ENCODE data around the gene ENO4.

Gene ENO4, protein sequence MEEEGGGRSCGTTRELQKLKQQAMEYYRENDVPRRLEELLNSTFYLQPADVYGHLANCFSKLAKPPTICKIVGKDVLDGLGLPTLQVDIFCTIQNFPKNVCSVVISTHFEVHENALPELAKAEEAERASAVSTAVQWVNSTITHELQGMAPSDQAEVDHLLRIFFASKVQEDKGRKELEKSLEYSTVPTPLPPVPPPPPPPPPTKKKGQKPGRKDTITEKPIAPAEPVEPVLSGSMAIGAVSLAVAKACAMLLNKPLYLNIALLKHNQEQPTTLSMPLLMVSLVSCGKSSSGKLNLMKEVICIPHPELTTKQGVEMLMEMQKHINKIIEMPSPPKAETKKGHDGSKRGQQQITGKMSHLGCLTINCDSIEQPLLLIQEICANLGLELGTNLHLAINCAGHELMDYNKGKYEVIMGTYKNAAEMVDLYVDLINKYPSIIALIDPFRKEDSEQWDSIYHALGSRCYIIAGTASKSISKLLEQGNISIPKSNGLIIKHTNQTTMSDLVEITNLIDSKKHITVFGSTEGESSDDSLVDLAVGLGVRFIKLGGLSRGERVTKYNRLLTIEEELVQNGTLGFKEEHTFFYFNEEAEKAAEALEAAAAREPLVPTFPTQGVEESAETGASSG

DNA sequence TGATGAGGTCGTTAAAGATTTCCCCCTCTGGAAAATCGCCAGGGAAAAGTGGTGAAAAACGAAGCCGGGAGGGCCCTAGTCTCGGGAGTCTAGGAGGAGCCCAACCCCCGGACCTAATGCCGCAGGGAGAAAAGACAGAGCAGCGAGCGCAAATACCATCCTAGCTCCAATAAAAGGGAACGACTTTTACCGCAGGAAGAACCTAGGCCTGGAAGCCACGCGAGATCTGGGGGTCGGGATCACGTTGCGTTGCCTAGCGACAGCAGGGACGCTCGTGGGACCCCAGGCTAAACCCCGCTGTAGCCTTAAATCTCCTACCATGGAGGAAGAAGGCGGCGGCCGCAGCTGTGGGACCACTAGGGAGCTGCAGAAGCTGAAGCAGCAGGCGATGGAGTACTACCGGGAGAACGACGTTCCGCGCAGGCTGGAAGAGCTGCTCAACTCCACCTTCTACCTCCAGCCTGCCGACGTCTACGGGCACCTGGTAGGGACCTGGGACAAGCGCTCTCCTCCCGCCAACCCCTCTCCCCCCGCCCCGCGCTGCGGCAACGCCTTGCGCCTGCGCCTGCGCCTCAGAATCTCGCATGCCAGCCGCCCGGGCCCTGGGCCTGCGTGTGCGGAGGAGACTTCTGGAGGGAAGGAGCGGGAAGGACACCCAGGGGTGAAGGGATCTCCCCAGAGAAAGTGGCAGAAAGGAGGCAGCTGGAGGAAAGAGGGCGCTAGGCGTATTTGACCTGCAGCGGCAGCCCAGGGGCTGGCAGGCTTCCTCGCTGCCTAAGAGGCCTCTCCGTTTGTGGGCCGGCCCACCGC lies at the start of gene ENO4:
Gene ENO4 (plus strand): TSS at position 252 of the 810 bp plus-strand sequence. CDS start 68 bp downstream, at position 320.
- peak; percentile 33 for DNase-seq

DNA sequence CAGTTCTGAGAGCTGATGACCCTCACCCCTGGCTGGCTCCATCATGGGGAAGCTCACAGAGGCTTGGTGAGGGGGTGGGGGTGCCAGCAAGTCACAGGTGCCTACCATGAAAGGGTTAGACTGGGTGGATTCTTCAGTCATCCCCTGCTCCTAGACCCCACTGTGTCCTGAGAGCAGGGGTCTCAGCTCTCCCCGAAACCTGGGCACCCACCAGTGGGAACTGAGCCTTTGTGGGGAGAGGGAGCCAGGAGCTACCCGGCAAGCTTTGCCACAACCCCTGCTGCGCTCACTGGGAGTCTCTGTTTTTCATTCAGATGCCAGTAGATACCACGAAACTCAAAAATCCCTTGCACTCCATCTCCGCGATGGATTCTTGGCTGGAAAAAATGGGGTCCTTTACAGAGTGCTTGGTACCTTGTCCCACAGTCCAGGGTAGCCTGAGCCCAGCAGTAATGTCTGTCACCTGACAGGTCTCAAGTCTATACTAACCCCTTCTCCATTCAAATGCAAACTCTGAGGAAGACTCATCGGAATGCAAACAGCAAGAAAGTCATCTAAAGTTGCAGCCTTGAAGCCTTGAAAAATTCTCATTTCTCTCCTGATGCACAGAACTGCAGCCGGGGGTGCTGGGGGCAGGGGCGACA lies 48.9 kb upstream of the ENO4 start:
- DNase-seq: no peak

DNA sequence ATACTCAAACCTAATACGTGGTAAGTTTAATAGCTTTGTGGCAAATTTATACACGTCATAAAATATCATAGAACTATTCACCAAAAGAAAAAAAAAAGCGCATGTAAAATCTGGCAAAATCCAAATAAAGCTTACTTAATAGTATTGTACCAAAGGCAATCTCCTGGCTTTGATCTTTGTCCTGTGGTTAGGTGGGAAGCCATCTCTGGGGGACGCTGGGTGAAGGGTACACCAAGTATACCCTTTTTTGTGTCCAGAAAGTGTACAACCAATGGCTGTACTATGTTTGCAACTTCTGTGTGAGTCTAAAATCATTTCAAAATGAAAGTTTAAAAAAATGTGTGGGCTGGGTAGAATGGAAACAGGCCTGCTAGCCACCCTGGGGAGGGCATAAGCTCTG lies 47.6 kb upstream of the ENO4 start:
- no peak for DNase-seq

DNA sequence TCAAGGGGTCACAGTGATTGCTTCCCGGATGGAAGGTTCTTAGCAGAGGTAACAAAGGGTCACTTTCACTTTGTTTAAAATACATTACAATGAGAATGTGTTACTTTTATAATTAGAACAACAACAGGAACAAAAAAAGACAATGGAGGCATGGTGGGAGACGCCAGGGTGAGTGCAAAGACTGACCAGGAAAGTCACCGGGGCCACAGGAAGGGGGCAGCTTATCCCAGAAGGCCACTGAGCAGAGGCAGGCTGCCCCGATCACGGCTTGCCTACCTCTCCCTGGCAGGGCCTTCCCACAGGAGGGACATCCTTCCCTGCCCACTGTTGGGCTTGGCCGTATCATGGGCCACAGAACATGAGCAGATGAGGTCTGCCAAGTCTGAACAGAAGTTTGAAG lies 46.8 kb upstream of the ENO4 start:
- no peak for DNase-seq

DNA sequence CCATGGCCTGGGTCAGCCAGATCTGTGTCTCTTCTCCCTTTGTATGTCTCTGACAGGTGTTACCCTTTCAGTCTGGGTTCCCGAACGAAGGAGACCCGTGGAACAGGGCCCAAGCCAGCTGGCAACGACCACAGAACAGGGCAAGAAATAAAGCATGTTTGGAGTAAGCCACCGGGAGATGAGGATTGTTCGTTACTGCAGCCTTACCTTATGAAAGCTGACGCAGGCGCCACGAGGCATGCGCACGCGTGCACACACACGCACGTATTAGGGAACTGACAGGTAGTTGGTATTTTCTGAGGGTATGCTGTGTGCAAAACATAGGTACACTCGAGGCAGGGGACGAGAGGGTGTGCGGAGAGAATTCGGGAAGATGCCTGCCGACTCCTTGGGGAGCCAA lies 46.4 kb upstream of the ENO4 start:
- DNase-seq: no peak

DNA sequence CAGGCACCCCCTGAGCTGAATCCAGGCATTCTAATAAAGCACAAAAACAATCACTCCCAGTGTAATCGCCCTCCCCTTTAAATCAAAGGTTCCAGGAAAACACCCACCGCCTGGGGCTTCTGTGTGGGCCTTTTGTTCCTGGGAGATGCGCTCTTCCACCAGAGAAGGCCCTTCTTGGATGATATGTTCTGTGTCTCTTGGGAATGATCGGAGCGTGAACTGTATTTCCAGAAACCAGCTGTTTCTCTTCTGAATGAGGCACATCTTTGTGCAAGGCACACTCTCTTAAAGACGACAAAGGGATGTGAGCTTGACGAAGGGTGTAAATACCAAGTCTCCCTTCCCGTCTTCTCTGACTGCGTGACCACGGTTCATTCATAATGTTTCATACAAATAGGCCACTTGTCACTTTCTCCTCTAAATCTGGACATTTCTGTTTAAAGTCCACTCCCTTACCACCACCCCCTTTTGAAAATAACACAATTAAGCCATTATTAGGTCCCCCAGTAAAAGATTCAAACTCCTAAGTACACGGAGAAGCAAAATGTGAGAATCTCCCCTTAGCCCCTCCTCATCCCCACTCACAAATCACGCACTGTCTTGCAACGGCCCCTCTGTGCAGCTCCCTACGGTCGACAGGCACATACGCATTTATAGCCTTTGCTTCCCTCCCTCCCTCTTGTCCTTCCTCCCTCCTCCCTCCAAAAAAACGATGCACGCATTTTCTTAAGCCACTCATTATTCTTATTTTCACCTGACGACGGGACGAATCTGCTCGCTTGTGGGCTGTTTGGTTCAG lies 45.6 kb upstream of the ENO4 start:
- DNase-seq: no peak

DNA sequence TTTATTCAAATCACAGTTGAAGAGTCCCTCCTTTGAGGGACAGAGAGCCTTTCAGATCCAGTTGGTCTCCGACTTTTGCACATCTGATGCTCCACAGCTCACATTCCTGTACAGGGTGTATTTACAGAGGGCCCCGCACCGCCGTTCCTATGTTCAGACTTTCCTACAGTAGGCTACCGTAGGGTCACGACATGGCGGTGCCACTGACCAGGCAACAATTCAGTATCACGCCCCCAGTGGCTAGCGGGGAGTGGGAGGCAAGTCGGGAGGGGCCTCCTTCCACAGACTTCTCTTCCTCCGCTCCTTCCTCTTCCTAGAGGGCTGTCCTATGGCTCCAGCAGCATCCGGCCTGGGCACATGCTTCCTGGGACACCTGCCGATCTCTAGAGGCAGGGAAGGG lies 40.6 kb upstream of the ENO4 start:
- no peak for DNase-seq

DNA sequence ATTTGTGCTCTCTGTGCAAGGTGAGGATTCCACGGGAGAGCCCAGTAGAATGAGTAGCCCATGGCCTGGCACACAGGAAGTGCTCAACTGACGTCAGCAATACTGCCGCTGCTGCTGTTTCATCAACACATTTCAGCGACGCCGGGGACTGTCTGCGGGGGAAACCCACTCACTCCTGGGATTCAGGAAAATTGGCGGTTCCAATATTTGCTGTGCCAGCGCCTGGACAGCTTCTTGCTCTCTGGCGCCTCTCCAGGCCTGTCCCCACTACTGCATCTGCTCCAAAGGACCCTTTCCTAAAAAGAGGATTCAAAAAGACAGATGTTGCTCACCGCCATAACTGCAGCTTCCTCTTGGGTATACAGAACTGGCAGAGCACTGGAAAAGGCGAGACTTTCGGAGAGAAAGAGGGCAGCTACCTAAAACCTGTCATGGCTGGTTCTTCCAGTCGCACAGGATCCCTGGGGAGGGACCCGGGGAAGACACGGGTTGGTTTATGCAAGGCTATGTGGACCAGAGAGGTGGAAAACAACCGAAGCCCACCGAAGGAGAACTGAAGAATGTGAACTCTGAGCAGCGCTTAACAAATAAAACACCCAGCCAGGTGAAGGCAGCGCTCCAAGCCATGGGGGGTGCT lies 39.7 kb upstream of the ENO4 start:
- no peak for DNase-seq

DNA sequence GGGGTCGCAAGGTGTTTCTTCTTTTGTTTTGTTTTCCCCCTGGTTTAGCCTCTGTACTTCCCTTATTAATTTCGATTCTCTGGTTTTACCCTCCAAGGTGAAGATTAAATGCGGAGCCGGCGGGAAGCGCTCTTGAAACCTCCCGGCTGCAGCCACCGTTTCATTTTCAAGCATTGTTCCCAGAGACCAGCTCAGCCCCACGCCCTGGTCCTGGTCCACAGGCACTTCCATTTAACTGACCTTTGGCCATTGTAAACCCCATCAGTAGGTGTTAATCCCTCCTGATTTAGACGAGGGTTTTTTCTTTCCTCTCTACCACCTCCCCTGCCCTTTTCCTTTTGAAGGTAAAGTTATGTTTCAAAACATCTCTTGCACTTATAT lies 39.2 kb upstream of the ENO4 start:
- DNase-seq: no peak

DNA sequence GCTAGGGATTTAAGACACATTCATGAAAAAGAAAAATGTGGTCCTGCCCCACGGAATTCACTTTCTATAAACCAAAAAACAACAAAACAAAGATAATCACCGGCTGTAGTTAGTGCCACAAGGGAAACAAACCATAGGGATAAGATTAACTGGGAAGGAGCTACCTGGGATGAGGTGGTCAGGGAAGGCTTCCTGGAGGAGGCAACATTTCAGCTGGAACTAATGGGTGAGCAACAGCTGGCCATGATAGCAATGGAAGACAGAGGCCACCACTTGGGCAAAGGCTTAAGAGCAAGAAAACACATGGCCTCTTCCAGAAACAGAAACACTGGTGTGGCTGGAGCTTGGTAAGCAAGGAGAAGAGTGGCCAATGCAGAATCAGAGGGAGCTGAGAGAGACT lies 38.4 kb upstream of the ENO4 start:
- DNase-seq: no peak

DNA sequence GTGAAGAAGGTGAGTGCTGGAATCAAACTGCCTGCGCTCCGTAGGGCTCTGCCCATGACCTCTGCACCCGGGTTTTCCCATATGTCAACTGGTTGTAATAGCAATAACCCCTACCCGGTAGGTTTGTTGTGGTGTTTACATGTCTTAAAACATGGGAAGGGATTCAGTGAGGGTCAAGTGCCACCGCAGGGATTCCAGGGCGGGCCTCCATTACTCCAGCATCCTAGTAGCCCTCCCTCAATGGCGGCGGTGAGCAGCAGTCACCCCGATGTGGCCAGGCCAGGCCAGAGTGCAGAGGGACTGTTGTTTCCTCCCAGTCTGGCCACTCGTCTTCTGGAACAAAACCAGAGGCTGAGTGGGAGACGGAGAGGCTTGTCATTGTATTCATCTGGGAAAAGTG lies 37.6 kb upstream of the ENO4 start:
- DNase-seq: no peak

DNA sequence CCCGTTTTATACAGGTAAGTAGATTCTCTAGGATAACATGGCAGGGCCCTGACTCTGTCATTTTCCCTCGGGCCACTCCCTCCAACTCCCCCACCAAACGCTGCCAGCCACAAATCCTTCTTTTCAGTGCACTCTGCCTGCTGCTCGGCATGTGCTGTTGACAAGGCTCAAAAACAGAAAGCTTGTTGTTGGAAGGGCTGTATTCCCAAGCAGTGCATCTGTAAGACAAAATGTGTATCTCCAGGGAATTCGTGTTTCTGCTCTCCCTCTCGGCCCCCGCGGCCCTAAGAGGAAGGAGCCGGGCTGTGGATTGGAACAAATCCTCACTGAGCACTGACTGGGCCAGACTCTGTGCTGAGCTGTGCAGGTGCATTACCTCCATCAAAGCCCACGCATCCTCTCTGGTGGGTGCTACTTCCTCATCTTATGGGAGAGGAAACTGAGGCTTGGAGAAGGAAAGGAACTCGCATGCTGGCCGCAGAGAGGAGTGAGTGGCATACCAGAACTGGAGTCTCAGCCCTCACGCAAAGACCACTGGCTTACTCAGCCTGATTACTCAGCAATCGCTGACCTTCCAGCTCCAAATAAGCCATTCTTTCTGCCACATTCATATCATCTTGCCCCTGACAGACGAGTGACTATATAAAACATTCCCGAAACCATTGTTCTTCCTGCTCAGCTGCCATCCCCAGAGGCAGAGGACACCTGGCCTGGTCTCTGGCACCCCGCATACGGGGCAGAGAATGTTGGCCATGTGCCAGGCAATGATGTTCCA lies 33.5 kb upstream of the ENO4 start:
- DNase-seq: no peak

DNA sequence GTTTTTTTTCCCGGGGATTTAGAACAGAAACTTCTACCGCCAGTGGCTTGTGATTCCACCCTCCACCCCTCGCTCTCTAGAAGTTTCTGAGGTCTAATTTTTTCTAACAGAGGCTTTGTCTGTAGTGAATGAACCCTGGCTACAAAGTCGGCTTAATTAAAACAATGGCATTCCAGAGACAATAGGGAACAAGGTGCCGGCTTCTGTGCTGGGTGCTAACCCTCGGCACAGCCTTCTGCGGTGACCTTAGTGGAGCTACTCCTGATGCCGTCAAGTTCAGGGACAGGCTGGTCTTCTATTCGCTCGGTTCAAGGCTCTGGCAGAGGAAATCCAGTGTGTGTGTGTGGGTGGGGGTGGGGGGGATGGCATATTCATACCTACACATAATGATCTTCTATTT lies 32.1 kb upstream of the ENO4 start:
- DNase-seq: no peak

DNA sequence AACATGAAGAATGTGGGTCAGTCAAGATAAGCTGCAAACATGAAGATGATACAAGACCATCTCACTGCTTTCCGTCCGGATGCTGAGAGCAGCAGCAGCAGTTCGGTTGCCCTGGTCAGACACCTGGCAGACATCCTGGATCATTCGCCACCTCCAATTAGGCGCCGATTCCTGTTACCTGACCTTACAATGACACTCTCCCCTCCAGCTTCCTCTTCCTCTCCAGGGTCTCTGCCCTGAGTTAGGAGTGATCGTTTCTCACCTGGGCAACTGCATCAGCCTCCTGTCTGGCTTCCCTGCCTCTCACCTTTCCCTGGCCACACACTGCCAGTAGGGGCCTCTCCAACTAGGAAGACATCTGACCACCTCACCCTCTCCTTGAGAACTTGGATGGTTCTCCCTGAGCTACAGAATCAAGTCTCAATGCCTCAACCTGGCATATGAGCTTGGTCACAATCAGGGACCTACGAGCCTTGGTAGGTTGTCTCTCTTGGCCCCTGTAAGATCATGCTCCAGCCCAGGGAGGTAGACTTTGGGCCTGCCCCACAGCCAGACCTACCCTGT lies 31.4 kb upstream of the ENO4 start:
- DNase-seq: no peak

DNA sequence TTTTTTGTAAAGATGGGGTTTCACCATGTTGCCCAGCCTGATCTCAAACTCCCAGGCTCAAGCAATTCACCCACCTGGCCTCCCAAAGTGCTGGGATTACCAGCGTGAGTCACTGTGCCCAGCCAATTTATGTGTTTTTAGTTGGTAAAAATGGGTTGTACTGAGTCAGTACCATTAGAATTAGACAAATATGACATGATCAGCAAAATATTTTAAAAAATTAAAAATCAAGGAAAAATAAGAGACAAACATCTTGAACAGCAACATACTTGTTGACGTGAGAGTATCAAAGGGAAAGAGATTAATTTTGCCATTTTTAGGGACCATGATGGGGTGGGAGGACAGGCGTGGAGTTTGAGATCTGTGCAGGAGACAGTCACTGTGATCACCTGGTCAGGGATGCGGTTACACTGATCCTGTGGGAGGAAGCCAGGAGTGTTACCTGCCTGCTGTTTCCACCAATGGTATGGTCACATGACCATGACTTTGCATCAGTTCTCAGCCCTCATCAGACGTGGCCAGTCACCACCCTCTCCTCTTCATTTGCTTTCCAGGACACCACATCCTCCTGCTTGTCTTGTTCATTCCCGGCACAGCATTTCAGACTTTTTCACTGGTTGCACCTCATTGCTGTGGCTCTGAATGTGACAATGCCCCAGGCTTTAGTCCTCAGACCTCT lies 29.2 kb upstream of the ENO4 start:
- no peak for DNase-seq

DNA sequence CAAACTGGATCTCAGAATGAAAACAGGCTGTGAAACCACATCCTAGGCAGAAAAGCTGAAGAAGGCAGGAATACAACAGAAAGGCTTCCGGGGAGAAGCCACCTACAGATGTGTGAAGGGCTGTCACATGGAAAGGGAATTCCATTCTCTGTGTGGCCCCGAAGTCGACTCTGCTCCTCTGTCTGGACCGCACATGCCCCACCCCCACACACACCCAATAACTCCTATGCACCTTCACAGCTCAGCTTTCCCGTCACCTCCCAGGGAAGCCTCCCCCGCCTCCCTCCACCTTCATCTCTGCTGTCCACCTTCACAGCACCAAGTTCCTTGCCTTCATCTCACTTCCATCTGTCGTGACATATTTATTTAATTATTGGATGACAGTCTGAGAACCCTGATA lies 23.4 kb upstream of the ENO4 start:
- DNase-seq: no peak

DNA sequence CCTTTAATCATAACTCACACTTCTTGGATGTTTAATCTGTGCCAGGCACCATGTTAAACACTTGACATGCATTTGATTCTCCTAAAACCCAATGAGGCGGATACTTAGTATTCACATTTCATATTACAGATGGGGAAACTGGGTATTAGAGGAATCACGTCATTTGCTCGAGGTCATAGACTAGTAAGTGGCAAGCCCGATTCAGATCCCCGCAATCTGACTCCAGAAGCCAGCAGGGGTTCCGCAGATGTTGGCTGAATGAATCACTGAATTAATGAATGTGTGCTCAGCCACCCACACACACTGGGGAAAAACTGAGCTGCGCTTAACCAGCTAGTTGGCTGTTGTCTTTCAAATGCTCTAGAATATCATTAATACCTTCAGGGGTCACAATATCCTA lies 22.5 kb upstream of the ENO4 start:
- DNase-seq: no peak

DNA sequence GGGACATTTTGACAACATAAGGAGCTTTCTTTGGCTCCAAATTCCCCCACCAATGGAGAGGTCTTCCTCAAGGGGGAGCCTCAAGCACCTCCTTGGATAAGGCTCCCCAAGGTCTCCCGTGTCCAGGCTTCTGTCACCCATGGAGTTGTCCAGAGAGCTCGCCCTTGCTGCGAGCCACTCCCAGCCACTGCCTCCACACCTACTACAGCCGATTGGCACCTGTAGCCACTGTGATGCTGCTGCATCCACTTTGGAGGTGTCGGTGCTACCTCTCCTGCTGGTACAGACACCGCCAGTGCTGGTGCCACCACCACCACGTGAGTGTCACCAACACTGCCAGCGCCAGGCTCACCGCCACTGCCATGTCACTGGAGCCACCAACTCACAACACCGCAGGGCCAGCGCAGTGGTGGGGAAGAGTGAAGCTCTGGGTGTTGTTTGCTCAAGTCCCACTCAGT lies 22.1 kb upstream of the ENO4 start:
- DNase-seq: no peak

DNA sequence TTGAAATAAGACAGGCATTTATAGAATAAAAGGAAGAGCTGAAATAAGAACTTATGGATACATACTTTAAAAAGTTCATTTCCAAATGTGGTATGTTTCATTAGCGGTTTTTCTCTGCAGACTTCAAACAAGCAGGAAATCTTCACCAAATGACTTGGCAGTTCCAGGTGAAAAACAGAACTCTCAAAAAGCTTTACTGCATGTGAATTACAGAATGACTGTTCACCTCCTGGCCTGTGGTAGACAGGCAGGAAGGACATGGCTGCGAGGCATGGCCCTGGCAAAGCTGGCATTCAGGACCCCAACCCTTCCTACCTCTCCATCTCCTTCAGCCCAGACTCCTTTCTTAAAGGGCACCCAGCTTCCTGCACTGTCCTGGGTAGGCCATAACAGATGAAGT lies 21.2 kb upstream of the ENO4 start:
- no peak for DNase-seq

DNA sequence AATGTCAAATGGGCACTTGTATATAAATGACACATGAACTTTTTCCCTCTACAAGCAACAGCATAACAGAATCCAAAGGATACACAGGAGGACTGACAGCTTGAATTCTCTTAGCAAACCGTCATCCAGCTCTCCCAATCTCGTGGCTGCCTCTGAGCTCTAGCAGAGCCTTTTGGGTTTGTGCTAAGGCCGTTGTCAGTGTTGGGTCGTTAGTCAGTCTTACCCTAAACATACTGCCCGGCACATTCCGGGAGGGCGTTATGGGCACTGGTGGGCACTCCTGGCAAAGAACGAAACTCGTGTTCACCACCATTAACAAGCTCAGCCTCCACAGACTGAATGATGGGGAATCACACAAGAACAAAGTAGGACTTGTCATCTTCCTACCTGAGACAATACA lies 19.6 kb upstream of the ENO4 start:
- no peak for DNase-seq

Data from CD4-positive, alpha-beta T cell treated with Interleukin-4 for 4 hours (primary cell).